Endothelial cell of umbilical vein (primary cell): ENCODE results near the gene NCS1. TPM values are rescaled to one million over a fixed set of nuclear protein-coding genes. Genes with fewer than 3 reads are reported as not detected.

Experiments used
- BruUV-seq: library from RNA; stranded (reverse); fragments of 400-500 nt; replicated peaks from 2 replicates; lab custom pipeline; 2021; lab: Mats Ljungman, UMichigan
- CTCF ChIA-PET: fragments of 300-600, 350-600 bp; sonication (Branson Sonifier 250); formaldehyde crosslinking; loops from one replicate; lab custom pipeline; 2021; ENCODE audit warnings: antibody characterized with exemption, inconsistent platforms; lab: Charles Lee
- POLR2A ChIA-PET: fragments of 300-600, 350-600 bp; sonication (Branson Sonifier 250); formaldehyde crosslinking; loops from one replicate; lab custom pipeline; 2021; ENCODE audit warnings: antibody characterized with exemption, inconsistent platforms; lab: Charles Lee
- DNase-seq: peaks from one replicate; pipeline ENCODE4 v3.0.0-alpha.2; 2011; ENCODE audit warnings: low read depth, low spot score
- FAIRE-seq: peaks from 2 replicates; lab custom pipeline; 2011; peaks lifted over from hg19 to GRCh38; lab: Jason Lieb, UNC
- H2AFZ ChIP-seq: 2 replicates; pipeline ENCODE4 v1.6.0; 2012; ENCODE audit warnings: low read depth, low read length, control low read depth, inconsistent platforms
- H3K27ac ChIP-seq: 2 replicates; pipeline ENCODE4 v1.5.1; 2011; ENCODE audit warnings: low read depth, mild to moderate bottlenecking, control low read depth, low read length, moderate library complexity; ENCODE audit not compliant: insufficient read depth
- H3K27me3 ChIP-seq, 2 experiments: 2 replicates each; pipeline versions ENCODE4 v1.6.0 to v1.6.1; 2011; ENCODE audit warnings: low read length in 2 of 2, mixed read lengths in 1 of 2; ENCODE audit not compliant: control insufficient read depth in 2 of 2, insufficient read depth in 2 of 2
- H3K36me3 ChIP-seq, 2 experiments: 2 replicates in 1 of 2; 3 replicates in 1 of 2; pipeline ENCODE4 v1.5.1; 2011; ENCODE audit warnings: low read length in 2 of 2, mild to moderate bottlenecking in 1 of 2, moderate library complexity in 1 of 2; ENCODE audit not compliant: control insufficient read depth in 2 of 2, insufficient read depth in 2 of 2; ENCODE audit errors: extremely low read depth in 1 of 2
- H3K4me1 ChIP-seq: 3 replicates; pipeline ENCODE4 v1.5.1; 2011; ENCODE audit warnings: mild to moderate bottlenecking, low read length; ENCODE audit not compliant: control insufficient read depth, insufficient read depth; ENCODE audit errors: extremely low read depth
- H3K4me2 ChIP-seq: 2 replicates; pipeline ENCODE4 v1.6.1; 2011; ENCODE audit warnings: low read length, control low read depth, mixed read lengths; ENCODE audit not compliant: insufficient read depth
- H3K4me3 ChIP-seq, 3 experiments: fragments of 200-600 bp in 1 of 3; sonication (generic), shearing (Covaris generic) in 1 of 3; replicated peaks in 1 of 3; 2 replicates each; pipeline ENCODE4 v1.5.1; 2011 to 2016; ENCODE audit warnings: control low read depth in 3 of 3, low read length in 3 of 3, mild to moderate bottlenecking in 2 of 3, inconsistent platforms in 1 of 3, low read depth in 1 of 3, moderate library complexity in 1 of 3; ENCODE audit not compliant: insufficient read depth in 1 of 3
- H3K79me2 ChIP-seq: 2 replicates; pipeline ENCODE4 v1.6.0; 2012; ENCODE audit warnings: low read length, inconsistent platforms; ENCODE audit not compliant: control insufficient read depth, insufficient read depth
- H3K9ac ChIP-seq: replicated peaks from 2 replicates; pipeline ENCODE3; 2011; ENCODE audit warnings: low read length, control low read depth; ENCODE audit not compliant: insufficient read depth; ENCODE audit errors: extremely low read depth
- H3K9me1 ChIP-seq: replicated peaks from 3 replicates; pipeline ENCODE4 v1.6.0; 2011; ENCODE audit warnings: mild to moderate bottlenecking, low read length; ENCODE audit not compliant: control insufficient read depth, insufficient read depth; ENCODE audit errors: extremely low read depth
- H3K9me3 ChIP-seq: replicated peaks from 2 replicates; pipeline ENCODE4 v1.5.1; 2012; ENCODE audit warnings: low read length, inconsistent platforms; ENCODE audit not compliant: control insufficient read depth, insufficient read depth
- H4K20me1 ChIP-seq: replicated peaks from 2 replicates; pipeline ENCODE3; 2011; ENCODE audit warnings: mild to moderate bottlenecking, low read length; ENCODE audit not compliant: control insufficient read depth, insufficient read depth; ENCODE audit errors: extremely low read depth
- EZH2 ChIP-seq: IDR thresholded peaks from 2 replicates; pipeline ENCODE4 v1.6.1; 2012; ENCODE audit warnings: borderline replicate concordance, low read depth, mild to moderate bottlenecking, moderate library complexity, low read length, inconsistent platforms; ENCODE audit not compliant: severe bottlenecking
- GATA2 ChIP-seq: IDR thresholded peaks from 2 replicates; pipeline ENCODE4 v1.7.0; 2011; ENCODE audit warnings: low read depth, mild to moderate bottlenecking, moderate library complexity, mixed read lengths, low read length; ENCODE audit not compliant: insufficient read length, insufficient read depth
- JUN ChIP-seq: IDR thresholded peaks from 2 replicates; pipeline ENCODE4 v1.6.1; 2011; ENCODE audit warnings: borderline replicate concordance, low read depth; ENCODE audit not compliant: insufficient read length, insufficient read depth
- MYC ChIP-seq: IDR thresholded peaks from one replicate; pipeline ENCODE4 v1.6.1; 2011; ENCODE audit warnings: mild to moderate bottlenecking, low read depth, low read length
- POLR2A ChIP-seq: IDR thresholded peaks from 2 replicates; pipeline ENCODE4 v1.6.1; 2012; ENCODE audit warnings: low read depth, mild to moderate bottlenecking, control low read depth, low read length
- POLR2AphosphoS5 ChIP-seq: IDR thresholded peaks from 2 replicates; pipeline ENCODE4 v1.6.1; 2012; ENCODE audit warnings: low read depth, mild to moderate bottlenecking, control low read depth, low read length, moderate library complexity; ENCODE audit not compliant: insufficient read depth
- dilution Hi-C: fragments of 300-500 bp; cut with MboI; formaldehyde crosslinking; loops from one replicate; pipeline ENCODE4 v1.15.0; 2019; ENCODE audit warnings: low sequenced_read_pairs; ENCODE audit not compliant: extremely low pct_ligation_motif_present
- intact Hi-C: fragments of 100-400 bp; cut with micrococcal nuclease; formaldehyde crosslinking; loops from one replicate; pipeline ENCODE4 v1.10.0; 2022
- polyA plus RNA-seq, 4 experiments: library from polyadenylated mRNA; depleted of rRNA in 3 of 4; stranded (reverse) in 3 of 4; unstranded in 1 of 4; fragments of >200 nt; gene quantifications; 2 replicates each; pipeline versions ENCODE4 v1.2.1 to v1.2.3, GENCODE V29; 2011 to 2012; ENCODE audit warnings: missing spikeins in 1 of 4
- total RNA-seq: library from RNA; stranded (reverse); gene quantifications from 2 replicates; pipeline ENCODE4 v1.2.3, GENCODE V29; 2021
- TF ChIP-seq, protein P1 (sequence below), 2 donors: IDR thresholded peaks; 1 replicate in 1 of 2; 2 replicates in 1 of 2; pipeline ENCODE4 v1.5.1; 2011; ENCODE audit warnings: low read length in 2 of 2, mild to moderate bottlenecking in 2 of 2, moderate library complexity in 2 of 2, control low read depth in 1 of 2, inconsistent platforms in 1 of 2, low read depth in 1 of 2; ENCODE audit not compliant: insufficient read depth in 1 of 2; ENCODE audit errors: extremely low read depth in 1 of 2

The NCS1 gene
- total and polyA plus RNA-seq, 2 donors (not counting 3 experiments of a cell fraction or from before 2014, with no cell fraction given): 53.6 to 77.4 TPM

DNA sequence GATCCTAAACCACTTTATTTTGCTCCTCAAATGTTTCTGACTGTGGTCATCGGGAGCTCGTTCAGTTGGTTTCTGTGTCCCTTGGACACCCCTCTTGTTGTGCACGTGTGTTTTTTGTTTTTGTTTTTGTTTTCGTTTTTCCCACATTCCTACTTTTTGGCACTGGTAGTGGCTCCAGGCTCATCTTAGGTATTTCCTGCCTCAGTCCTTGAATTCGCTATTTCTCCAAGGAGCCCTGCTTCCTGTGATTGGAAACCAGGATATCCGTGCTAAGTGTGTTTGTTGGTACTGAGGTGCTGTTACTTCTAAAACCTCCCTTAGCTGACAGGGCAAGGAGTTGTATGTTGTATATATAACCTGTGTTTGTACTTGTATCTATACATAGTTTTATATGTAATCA lies 99.3 kb downstream of the NCS1 start:
- BruUV-seq: no TSS peak
- DNase-seq (peak; percentile 58), FAIRE-seq (peak; percentile 77)
- Histone ChIP-seq H3K9ac (no peak overlapping the region), H3K4me2 (peak overlapping the region; percentile 76), H3K9me1 (no peaks in the 10 kb centered on the region), H3K9me3 (no peaks in the 10 kb centered on the region), H3K27ac (peak overlapping the region; percentile 27), H4K20me1 (no peaks in the 10 kb centered on the region), H3K4me3 (no peak overlapping the region), H3K79me2 (no peaks in the 10 kb centered on the region), H2AFZ (no peak overlapping the region), H3K36me3 (no peaks in the 10 kb centered on the region), H3K4me1 (peaks cover 23% of the 10 kb centered on the region), H3K27me3 (peaks cover 10 to 17% of the 10 kb centered on the region in 2 experiments)
- ChIA-PET CTCF (interaction anchor here (0.8 to 1.3 kb wide), 5 partner anchors 11 to 35 kb away, joined by 3 to 4 read pairs (median 3); no protein-coding TSS in a partner anchor), POLR2A (no interaction called here)
- intact Hi-C loops (no loop called here), dilution Hi-C loops (no loop called here)
- TF ChIP-seq EZH2: no peak
- TF ChIP-seq JUN: no peak
- TF ChIP-seq, protein P1, sequence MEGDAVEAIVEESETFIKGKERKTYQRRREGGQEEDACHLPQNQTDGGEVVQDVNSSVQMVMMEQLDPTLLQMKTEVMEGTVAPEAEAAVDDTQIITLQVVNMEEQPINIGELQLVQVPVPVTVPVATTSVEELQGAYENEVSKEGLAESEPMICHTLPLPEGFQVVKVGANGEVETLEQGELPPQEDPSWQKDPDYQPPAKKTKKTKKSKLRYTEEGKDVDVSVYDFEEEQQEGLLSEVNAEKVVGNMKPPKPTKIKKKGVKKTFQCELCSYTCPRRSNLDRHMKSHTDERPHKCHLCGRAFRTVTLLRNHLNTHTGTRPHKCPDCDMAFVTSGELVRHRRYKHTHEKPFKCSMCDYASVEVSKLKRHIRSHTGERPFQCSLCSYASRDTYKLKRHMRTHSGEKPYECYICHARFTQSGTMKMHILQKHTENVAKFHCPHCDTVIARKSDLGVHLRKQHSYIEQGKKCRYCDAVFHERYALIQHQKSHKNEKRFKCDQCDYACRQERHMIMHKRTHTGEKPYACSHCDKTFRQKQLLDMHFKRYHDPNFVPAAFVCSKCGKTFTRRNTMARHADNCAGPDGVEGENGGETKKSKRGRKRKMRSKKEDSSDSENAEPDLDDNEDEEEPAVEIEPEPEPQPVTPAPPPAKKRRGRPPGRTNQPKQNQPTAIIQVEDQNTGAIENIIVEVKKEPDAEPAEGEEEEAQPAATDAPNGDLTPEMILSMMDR (IDR thresholded peaks at IDR 0.05; ENCODE audit: extremely low read depth in 1 of 2, insufficient read depth in 1 of 2, low read depth in 1 of 2, low read length in 2 of 2): no peak
- TF ChIP-seq GATA2: peak; percentile 39
- no peak for TF ChIP-seq MYC
- TF ChIP-seq POLR2AphosphoS5: no peak
- TF ChIP-seq POLR2A: no peak
